NCI-H1105 (cell line): ENCODE measurements around the gene CSGALNACT2.

Experiments
- DNase-seq: peaks from one replicate; lab custom pipeline; 2025; lab: John Stamatoyannopoulos, UW

Gene CSGALNACT2

DNA sequence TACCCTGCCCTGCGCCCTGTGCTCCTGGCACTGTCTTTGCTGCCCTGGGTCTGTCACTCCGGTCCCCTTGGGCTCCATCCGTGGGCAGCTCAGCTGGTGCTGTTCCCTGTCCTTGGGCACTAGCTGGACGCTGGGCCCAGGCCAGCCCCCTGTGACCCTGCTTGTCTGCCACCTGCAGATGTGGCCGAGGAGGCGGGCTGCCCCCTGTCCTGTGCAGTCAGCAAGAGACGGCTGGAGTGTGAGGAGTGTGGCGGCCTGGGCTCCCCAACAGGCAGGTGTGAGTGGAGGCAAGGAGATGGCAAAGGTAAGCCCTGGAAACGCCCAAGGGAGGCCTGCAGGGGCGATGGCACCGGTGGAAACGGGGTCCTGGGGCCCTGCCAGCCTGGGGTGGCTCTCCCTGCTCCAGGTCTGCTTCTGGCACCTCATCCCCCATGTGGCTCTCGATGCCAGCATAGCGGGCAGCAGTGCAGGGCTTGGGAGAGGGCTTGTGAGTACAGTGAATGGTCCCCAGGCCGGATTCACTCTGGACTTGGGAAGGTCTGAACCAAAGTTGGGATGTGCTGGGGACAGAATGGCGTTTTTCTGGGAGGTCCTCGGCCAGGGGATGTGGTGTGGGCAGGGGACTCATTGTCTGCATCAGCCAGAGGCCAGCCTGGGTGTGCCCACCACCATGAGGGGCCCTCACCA, 26.2 kb upstream of the CSGALNACT2 start:
- DNase-seq, result no peak

- no peak for DNase-seq
These were observed 25.7 kb upstream of the CSGALNACT2 start for GRCh38 chr10:43112608-43112961.

GRCh38 chr10:43113201-43114087, 24.8 kb upstream of the CSGALNACT2 start:
- DNase-seq, result no peak

DNA sequence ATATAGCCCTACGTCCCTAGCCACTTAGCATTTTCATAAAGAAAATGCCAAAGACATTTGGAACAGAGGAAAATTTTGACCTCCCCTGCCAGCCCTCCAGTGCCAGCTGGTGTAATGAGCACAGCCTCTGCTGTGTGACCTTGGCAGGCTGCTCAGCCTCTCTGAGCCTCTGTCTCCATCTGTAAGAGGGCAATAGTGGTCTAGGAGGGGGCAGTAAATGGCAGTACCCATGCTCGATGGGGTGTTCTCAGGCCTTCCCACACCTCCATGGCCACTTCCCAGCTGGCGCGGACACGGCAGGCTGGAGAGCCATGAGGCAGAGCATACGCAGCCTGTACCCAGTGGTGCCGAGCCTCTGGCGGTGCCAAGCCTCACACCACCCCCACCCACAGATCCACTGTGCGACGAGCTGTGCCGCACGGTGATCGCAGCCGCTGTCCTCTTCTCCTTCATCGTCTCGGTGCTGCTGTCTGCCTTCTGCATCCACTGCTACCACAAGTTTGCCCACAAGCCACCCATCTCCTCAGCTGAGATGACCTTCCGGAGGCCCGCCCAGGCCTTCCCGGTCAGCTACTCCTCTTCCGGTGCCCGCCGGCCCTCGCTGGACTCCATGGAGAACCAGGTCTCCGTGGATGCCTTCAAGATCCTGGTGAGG, 24.0 kb upstream of the CSGALNACT2 start:
- no peak for DNase-seq

- DNase-seq, result no peak
These were observed 23.3 kb upstream of the CSGALNACT2 start for GRCh38 chr10:43114743-43115611.

GRCh38 chr10:43115881-43116595, 22.2 kb upstream of the CSGALNACT2 start:
- DNase-seq, result no peak

DNA sequence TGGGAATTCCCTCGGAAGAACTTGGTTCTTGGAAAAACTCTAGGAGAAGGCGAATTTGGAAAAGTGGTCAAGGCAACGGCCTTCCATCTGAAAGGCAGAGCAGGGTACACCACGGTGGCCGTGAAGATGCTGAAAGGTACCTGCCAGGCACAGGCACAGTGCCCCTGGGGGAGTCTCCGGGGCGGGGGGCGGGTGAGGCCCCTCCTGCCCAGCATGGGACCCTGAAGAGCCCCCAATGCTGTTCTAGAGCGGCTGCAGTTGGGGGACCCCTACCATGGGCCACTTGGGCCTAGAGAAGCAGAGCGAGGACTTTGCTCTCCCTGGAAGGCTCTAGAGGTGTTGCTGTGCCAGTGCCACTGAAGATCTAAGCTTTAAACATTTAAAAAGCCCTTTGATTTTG, 21.6 kb upstream of the CSGALNACT2 start:
- no peak for DNase-seq

- DNase-seq, result no peak
These were observed 21.0 kb upstream of the CSGALNACT2 start for GRCh38 chr10:43117031-43117776.

DNA sequence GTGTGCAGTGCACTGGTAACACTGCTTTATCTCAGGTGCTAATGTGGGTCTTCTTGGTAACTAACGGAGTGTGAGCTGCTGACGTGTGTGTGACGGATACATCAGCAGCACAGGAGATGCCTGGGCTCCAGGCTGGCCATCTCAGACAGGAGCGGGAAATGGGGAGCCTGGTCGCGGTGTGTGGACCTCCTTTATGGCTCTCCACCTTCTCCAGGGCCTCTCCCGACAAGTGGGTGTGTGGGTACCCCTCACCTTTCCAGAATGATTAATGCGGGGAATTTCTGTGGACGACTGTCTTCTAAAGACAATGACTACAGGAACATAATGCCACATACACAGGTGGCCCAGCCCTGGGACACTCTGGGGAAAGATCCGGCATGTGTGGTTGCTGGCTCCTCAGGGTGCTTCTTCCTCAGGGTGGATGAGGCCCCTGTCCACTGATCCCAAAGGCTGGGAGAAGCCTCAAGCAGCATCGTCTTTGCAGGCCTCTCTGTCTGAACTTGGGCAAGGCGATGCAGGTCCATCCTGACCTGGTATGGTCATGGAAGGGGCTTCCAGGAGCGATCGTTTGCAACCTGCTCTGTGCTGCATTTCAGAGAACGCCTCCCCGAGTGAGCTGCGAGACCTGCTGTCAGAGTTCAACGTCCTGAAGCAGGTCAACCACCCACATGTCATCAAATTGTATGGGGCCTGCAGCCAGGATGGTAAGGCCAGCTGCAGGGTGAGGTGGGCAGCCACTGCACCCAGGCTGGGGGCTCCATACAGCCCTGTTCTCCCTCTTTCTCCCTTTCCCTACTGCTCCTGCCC, 20.3 kb upstream of the CSGALNACT2 start:
- DNase-seq, result no peak

DNA sequence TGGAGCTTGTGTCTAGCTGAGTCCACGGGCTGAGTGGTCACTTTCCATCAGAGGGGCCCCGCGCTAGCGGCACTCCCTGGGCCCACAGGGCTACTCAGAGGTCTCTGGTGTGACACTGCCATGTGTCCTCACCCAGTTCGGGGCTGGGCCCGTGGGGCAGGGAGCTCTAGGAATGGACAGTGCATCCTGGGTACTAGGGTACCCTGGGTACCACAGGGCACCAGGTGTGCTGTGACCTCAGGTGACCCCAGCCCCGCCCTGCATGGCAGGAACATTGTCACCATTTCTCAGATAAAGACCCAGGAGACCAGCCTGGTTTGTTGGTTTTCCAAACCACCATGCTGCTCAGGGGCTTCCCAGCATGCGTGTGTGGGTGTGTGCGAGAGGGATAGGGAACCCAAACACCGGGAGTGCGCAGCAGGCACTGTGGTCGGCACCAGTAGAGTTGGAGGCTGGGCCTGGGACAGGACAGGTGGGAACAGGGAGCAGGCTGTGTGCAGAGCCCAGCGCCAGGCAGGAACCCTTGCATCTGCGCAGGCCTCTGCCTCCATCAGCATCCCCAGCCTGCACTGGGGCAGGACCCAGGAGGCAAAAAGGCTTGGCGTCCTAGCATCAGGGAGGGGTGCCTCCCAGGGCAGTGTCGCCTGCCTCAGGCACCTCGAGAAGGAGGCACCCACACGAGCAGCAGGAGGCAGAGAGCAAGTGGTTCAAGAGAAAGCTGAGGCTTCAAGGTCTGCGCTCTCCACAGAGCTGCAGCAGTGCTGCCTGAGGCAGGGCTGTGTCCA, 19.4 kb upstream of the CSGALNACT2 start:
- DNase-seq, result no peak

GRCh38 chr10:43119416-43120115, 18.7 kb upstream of the CSGALNACT2 start:
- no peak for DNase-seq

DNA sequence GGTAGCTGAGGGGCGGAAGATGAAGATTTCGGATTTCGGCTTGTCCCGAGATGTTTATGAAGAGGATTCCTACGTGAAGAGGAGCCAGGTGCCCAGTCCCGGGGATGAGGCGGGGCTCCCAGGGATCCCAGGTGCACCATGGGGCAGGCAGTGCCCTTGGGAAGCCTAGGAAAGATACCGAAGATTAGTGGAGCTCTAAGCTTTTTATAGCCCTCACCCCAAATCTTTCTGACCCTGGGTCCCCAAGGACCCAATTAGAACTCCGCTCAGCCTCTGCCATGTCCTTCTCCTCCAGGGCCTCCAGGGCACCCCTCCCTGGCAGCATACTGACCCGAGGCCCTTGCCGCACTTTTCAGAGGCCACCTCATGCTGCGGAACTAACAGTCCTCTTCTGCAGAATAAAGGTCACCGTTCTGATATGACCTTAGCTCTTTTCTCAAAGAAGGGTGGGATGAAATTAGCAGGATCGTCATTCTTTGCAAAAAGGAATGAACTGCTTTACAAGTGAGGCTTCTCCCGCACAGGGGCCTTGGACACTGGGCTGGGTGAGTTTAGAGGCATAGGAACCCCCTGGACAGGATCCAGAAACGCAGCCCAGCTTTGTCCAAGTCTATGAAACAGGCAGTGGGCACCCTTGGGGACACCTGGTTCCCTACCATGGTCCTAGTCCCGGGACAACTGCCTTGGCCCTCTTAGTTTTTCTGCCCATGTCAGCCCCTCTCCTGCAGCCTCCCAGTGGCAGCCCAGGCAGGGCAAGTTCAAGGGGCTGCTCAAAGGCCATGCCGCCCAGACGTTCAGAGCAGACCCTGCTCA, 17.9 kb upstream of the CSGALNACT2 start:
- no peak for DNase-seq

DNA sequence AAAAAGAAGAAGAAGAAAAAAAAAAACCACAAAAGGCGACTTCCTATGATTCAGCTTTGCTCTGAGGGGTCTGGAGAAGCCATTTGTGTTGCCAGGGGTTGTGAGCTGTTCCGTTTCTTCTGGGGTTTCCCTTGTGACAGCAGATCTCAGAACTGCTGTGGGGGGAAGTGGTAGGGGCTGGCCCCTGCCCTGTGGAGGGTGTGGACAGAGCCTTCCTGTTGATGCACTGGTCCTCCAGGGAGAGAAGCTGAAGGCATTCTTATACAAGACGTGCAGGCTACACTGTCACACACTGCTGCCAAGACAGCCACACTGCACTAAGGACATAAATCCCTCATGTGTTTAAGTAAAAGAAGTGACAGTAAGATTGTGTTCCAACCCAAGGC, 17.3 kb upstream of the CSGALNACT2 start:
- DNase-seq, result no peak

DNA sequence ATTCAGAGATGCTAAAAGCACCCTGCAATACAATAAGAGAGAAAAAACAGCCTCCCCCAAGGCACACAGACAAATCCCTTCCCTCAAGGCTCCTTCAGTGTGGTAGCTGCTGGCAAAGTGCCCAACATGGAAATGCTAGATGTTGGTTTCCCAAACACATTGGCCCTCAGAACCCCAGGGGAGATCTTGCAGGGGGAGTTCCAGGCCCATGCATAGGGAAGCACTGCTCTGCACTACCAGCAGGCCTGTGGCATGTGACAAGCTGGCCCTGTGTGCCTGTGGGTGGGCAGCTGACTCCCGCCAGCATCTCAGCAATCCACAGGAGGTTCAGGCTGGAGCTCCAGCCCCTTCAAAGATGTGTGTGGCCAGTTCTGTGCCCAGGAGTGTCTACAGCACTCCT, 16.8 kb upstream of the CSGALNACT2 start:
- no peak for DNase-seq

- no peak for DNase-seq
These were observed 16.1 kb upstream of the CSGALNACT2 start for GRCh38 chr10:43122096-43122495.

DNA sequence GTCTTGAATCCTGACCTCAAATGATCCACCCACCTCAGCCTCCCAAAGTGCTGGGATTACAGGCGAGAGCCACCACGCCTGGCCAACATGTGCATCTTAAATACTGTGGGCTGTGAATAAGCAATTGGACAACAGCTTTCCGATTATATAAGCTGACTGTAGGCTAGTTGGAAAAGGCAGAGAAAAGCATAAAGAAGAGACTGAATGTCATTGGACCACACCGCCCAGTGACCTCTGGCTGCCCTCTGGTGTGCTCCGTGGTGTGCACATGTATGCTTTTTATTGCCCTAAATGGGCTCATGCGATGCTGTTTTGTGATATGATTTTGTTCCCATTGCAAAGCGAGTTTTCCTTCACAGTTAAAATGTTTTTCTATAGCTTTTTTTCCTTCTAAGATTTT, 15.4 kb upstream of the CSGALNACT2 start:
- DNase-seq, result no peak

DNA sequence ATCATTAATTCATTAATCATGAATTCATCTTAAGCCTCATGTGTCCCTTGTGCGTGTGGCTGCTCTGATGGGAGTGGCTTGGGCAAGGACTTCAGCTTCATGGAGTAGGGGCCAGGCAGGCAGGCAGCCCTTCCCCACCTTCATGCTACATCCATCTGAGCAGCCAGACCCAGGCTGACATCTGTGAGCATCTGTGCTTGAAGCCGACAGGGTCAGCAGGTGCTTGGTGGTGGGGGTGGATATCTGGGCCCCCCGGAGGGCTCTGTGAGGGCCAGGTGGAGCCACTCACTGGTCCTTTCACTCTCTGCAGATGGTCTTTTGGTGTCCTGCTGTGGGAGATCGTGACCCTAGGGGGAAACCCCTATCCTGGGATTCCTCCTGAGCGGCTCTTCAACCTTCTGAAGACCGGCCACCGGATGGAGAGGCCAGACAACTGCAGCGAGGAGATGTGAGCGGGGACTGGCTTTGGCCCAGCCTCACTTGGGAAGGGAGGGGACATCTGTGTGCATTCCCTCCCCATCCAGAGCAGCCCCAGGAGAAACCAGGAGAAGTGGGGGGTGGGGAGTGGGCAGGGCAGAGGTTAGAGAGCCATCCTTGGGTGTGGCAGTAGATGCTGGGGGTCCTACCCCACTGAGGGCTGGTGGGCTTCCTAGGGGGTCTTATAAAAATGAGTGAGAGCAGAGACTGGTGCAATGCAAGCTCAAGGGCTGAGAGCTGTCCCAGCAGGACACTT, 14.7 kb upstream of the CSGALNACT2 start:
- no peak for DNase-seq
